ENCODE results near the gene DNAJC15.
"Not testable (repeated sequence)": the region's sequence is repeated elsewhere in the genome, so short reads cannot be mapped to it uniquely, and the experiment has no call there.

DNAJC15 gene

GRCh38 chr13:43023289-43023963 is at the start of gene DNAJC15:
TSS of gene DNAJC15 (plus strand) at chr13:43023586. CDS start at chr13:43023627, 41 bp downstream.
- DNase-seq (ENCODE audit: insufficient read length, low spot score) = peak; percentile 54
- peak; percentile 90 for FAIRE-seq

GRCh38 chr13:42976066-42976465 is 47.3 kb upstream of the DNAJC15 start:
- FAIRE-seq (no peak), DNase-seq (ENCODE audit: insufficient read length, low spot score) (no peak)

GRCh38 chr13:42977219-42977659 is 46.1 kb upstream of the DNAJC15 start:
- FAIRE-seq (peak; percentile 76), DNase-seq (ENCODE audit: insufficient read length, low spot score) (no peak)

- no peak for FAIRE-seq
Observed at GRCh38 chr13:42981317-42981716, 42.1 kb upstream of the DNAJC15 start.

GRCh38 chr13:42981853-42982252 is 41.5 kb upstream of the DNAJC15 start:
- FAIRE-seq = no peak
- no peak for DNase-seq (ENCODE audit: insufficient read length, low spot score)

More at GRCh38 chr13:42981317-42981716, 42.1 kb upstream of the DNAJC15 start:
- no peak for DNase-seq (ENCODE audit: insufficient read length, low spot score)

GRCh38 chr13:42984026-42984425 is 39.4 kb upstream of the DNAJC15 start:
- DNase-seq (ENCODE audit: insufficient read length, low spot score) (no peak), FAIRE-seq (peak; percentile 71)

GRCh38 chr13:42984691-42985090 is 38.7 kb upstream of the DNAJC15 start:
- FAIRE-seq (peak; percentile 61), DNase-seq (ENCODE audit: insufficient read length, low spot score) (no peak)

GRCh38 chr13:42985312-42986175 is 37.8 kb upstream of the DNAJC15 start:
- FAIRE-seq (peak; percentile 40), DNase-seq (ENCODE audit: insufficient read length, low spot score) (no peak)

- DNase-seq (ENCODE audit: insufficient read length, low spot score) (no peak), FAIRE-seq (no peak)
Observed at GRCh38 chr13:42986176-42986574, 37.2 kb upstream of the DNAJC15 start.

GRCh38 chr13:42990291-42991232 is 32.8 kb upstream of the DNAJC15 start:
- no peak for DNase-seq (ENCODE audit: insufficient read length, low spot score)
- peak; percentile 86 for FAIRE-seq

GRCh38 chr13:42991233-42991897 is 32.0 kb upstream of the DNAJC15 start:
- DNase-seq (ENCODE audit: insufficient read length, low spot score) = not testable (repeated sequence)
- peak; percentile 66 for FAIRE-seq

- FAIRE-seq (peak; percentile 96), DNase-seq (ENCODE audit: insufficient read length, low spot score) (peak; percentile 37)
Observed at GRCh38 chr13:42991898-42992763, 31.3 kb upstream of the DNAJC15 start, which contains the start of gene EPSTI1. TSS of gene EPSTI1 (minus strand) at chr13:42992241. CDS start at chr13:42992165, 76 bp downstream.

- DNase-seq (ENCODE audit: insufficient read length, low spot score) = no peak
- FAIRE-seq = no peak
Observed at GRCh38 chr13:42992764-42993122, 30.6 kb upstream of the DNAJC15 start.

GRCh38 chr13:42994878-42995277 is 28.5 kb upstream of the DNAJC15 start:
- DNase-seq (ENCODE audit: insufficient read length, low spot score) = no peak
- no peak for FAIRE-seq

- FAIRE-seq (peak; percentile 14), DNase-seq (ENCODE audit: insufficient read length, low spot score) (no peak)
Observed at GRCh38 chr13:42996584-42996983, 26.8 kb upstream of the DNAJC15 start.

- FAIRE-seq (peak; percentile 87), DNase-seq (ENCODE audit: insufficient read length, low spot score) (no peak)
Observed at GRCh38 chr13:42997381-42997780, 26.0 kb upstream of the DNAJC15 start.

- FAIRE-seq = no peak
- no peak for DNase-seq (ENCODE audit: insufficient read length, low spot score)
Observed at GRCh38 chr13:42999491-42999890, 23.9 kb upstream of the DNAJC15 start.

GRCh38 chr13:43000676-43001075 is 22.7 kb upstream of the DNAJC15 start:
- FAIRE-seq (peak; percentile 58), DNase-seq (ENCODE audit: insufficient read length, low spot score) (no peak)

GRCh38 chr13:43002021-43002420 is 21.4 kb upstream of the DNAJC15 start:
- DNase-seq (ENCODE audit: insufficient read length, low spot score) (no peak), FAIRE-seq (no peak)
